GM13977 (cell line): ENCODE measurements around the gene SLC22A4.

ENCODE experiments used
- DNase-seq: peaks from one replicate; pipeline ENCODE4 v3.0.0; 2012; ENCODE audit warnings: low spot score
- CTCF ChIP-seq: IDR thresholded peaks from 2 replicates; pipeline ENCODE4 v1.5.1; 2012; ENCODE audit warnings: mild to moderate bottlenecking, control low read depth; ENCODE audit not compliant: insufficient read depth; ENCODE audit errors: extremely low read depth, missing control alignments
- in situ Hi-C: fragments of 300-500 bp; cut with MboI; formaldehyde crosslinking; loops from one replicate; pipeline ENCODE4 v1.12.0; 2022; ENCODE audit warnings: low sequenced_read_pairs, low pct_unique_long_range_greater_than_20kb, mixed read lengths, inconsistent platforms; ENCODE audit not compliant: unreplicated experiment

The SLC22A4 gene

GRCh38 chr5:132335402-132335801 is 41.2 kb downstream of the SLC22A4 start:
- in situ Hi-C loops, result no loop called here
- no peak for DNase-seq
- TF ChIP-seq CTCF, result no peak

- TF ChIP-seq CTCF, result no peak
- DNase-seq, result no peak
- in situ Hi-C loops, result no loop called here
Observed at GRCh38 chr5:132339502-132339901, 45.3 kb downstream of the SLC22A4 start.

GRCh38 chr5:132342291-132343180 is 48.3 kb downstream of the SLC22A4 start:
- in situ Hi-C loops, result no loop called here
- TF ChIP-seq CTCF, result no peak
- no peak for DNase-seq

GRCh38 chr5:132344775-132345514 is 50.8 kb downstream of the SLC22A4 start:
- TF ChIP-seq CTCF, result no peak
- no peak for DNase-seq
- in situ Hi-C loops, result no loop called here

- in situ Hi-C loops, result loop anchor here (25.0 kb wide), 1 partner anchor 291 kb away; the partner anchor contains the start of genes CSF2 and IL3
- no peak for DNase-seq
- TF ChIP-seq CTCF, result no peak
Observed at GRCh38 chr5:132353486-132353995, 59.3 kb downstream of the SLC22A4 start.

- in situ Hi-C loops, result loop anchor here (25.0 kb wide), 1 partner anchor 292 kb away; the partner anchor contains the start of genes CSF2 and IL3
- no peak for TF ChIP-seq CTCF
Observed at GRCh38 chr5:132354381-132355139, 60.4 kb downstream of the SLC22A4 start.

More at GRCh38 chr5:132354381-132355139, 60.4 kb downstream of the SLC22A4 start:
- no peak for DNase-seq
